Activated naive CD4-positive, alpha-beta T cell treated with anti-CD3 and anti-CD28 coated beads, Interleukin-2, amount 50 U/mL, for 16 hours (primary cell): ENCODE results near the gene GAS2.

ENCODE experiments used
- DNase-seq: peaks from one replicate; pipeline ENCODE4 v3.0.0-alpha.2; 2020

GAS2 gene

GRCh38 chr11:22728600-22729389 is 62.4 kb downstream of the GAS2 start:
- no peak for DNase-seq

GRCh38 chr11:22730319-22730718 is 63.9 kb downstream of the GAS2 start:
- no peak for DNase-seq

- DNase-seq, result no peak
These were observed 66.2 kb downstream of the GAS2 start for GRCh38 chr11:22732588-22732987.

GRCh38 chr11:22733475-22734248 is 67.3 kb downstream of the GAS2 start:
- no peak for DNase-seq

GRCh38 chr11:22734628-22735345 is 68.4 kb downstream of the GAS2 start:
- no peak for DNase-seq

GRCh38 chr11:22742157-22742613 is 75.8 kb downstream of the GAS2 start:
- DNase-seq, result no peak

- DNase-seq, result no peak
These were observed 83.1 kb downstream of the GAS2 start for GRCh38 chr11:22749536-22749935.

- no peak for DNase-seq
These were observed 86.5 kb downstream of the GAS2 start for GRCh38 chr11:22752908-22753310.

- no peak for DNase-seq
These were observed 87.0 kb downstream of the GAS2 start for GRCh38 chr11:22753416-22753815.

GRCh38 chr11:22761066-22761465 is 94.7 kb downstream of the GAS2 start:
- DNase-seq, result no peak

- no peak for DNase-seq
These were observed 96.8 kb downstream of the GAS2 start for GRCh38 chr11:22763166-22763565.

GRCh38 chr11:22764735-22765134 is 98.3 kb downstream of the GAS2 start:
- no peak for DNase-seq

GRCh38 chr11:22768281-22768680 is 101.9 kb downstream of the GAS2 start:
- DNase-seq, result no peak

- DNase-seq, result no peak
These were observed 102.7 kb downstream of the GAS2 start for GRCh38 chr11:22769081-22769480.

- no peak for DNase-seq
These were observed 108.3 kb downstream of the GAS2 start for GRCh38 chr11:22774716-22775115.

GRCh38 chr11:22775248-22775647 is 108.8 kb downstream of the GAS2 start:
- DNase-seq, result no peak

- DNase-seq, result no peak
These were observed 112.2 kb downstream of the GAS2 start for GRCh38 chr11:22778642-22779041.

GRCh38 chr11:22779850-22780249 is 113.4 kb downstream of the GAS2 start:
- no peak for DNase-seq

- DNase-seq, result no peak
These were observed 114.7 kb downstream of the GAS2 start for GRCh38 chr11:22780952-22781593.

- DNase-seq, result no peak
These were observed 118.8 kb downstream of the GAS2 start for GRCh38 chr11:22785251-22785650.

- DNase-seq, result no peak
These were observed 120.1 kb downstream of the GAS2 start for GRCh38 chr11:22786475-22786874.

GRCh38 chr11:22787055-22787454 is 120.6 kb downstream of the GAS2 start:
- no peak for DNase-seq

GRCh38 chr11:22787551-22788162 is 121.2 kb downstream of the GAS2 start:
- DNase-seq, result peak; percentile 14
